Anterior cingulate cortex (tissue), 58 donors: ENCODE data around the gene FTCD.

Experiments
- DNase-seq, 58 donors: peaks; one replicate each; lab custom pipeline; 2025; lab: John Stamatoyannopoulos, UW

Gene FTCD

DNA sequence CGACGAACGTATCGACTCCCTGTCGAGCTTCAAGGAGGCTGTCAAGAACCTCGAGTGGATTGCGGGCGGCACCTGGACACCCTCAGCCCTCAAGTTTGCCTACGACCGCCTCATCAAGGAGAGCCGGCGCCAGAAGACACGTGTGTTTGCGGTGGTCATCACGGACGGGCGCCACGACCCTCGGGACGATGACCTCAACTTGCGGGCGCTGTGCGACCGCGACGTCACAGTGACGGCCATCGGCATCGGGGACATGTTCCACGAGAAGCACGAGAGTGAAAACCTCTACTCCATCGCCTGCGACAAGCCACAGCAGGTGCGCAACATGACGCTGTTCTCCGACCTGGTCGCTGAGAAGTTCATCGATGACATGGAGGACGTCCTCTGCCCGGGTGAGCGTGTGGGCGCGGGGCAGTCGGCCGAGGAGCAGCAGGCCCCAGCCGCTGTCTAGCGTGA is 29.5 kb downstream of the FTCD start:
- DNase-seq = no peak

GRCh38 chr21:46124926-46125845 is 30.2 kb downstream of the FTCD start:
- no peak for DNase-seq

DNA sequence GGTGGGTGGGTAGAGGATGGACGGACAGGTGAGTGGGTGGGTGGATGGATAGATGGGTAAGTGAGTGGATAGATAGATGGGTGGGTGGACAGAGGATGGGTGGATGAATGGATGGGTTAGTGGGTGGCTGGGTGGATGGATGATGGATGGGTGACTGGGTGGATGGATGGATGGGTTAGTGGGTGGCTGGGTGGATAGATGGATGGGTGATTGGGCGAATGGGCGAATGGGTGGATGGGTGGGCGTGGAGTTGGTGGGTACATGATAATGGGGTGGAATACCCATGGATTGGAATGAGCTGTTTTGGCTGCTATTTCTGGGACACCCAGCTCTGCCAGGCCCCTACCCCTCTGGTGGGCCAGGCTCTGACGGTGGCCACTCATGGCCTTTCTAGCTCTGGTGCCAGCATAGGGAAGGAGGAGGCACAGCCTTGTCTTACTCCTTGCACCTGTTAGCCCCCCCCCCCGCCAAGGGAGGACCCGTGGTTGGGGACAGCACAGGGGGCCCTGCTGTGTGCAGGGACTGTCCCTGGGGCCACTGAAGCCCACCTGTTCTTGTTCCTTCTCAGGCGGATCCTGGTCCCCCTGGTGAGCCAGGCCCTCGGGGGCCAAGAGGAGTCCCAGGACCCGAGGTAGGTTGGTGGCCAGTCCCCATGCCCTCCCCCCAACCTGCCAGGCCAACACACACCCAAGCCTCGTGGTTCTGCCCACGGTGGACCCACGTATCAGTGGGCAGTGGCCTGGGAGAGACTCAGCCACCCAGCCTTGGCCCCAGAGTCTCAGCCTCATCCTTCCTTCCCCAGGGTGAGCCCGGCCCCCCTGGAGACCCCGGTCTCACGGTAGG is 31.1 kb downstream of the FTCD start:
- no peak for DNase-seq

- no peak for DNase-seq
Observed at GRCh38 chr21:46122758-46123683, 32.4 kb downstream of the FTCD start.

GRCh38 chr21:46122237-46122671 is 33.1 kb downstream of the FTCD start:
- peak in 2 of 58 donors; percentile 13 to 38 for DNase-seq

DNA sequence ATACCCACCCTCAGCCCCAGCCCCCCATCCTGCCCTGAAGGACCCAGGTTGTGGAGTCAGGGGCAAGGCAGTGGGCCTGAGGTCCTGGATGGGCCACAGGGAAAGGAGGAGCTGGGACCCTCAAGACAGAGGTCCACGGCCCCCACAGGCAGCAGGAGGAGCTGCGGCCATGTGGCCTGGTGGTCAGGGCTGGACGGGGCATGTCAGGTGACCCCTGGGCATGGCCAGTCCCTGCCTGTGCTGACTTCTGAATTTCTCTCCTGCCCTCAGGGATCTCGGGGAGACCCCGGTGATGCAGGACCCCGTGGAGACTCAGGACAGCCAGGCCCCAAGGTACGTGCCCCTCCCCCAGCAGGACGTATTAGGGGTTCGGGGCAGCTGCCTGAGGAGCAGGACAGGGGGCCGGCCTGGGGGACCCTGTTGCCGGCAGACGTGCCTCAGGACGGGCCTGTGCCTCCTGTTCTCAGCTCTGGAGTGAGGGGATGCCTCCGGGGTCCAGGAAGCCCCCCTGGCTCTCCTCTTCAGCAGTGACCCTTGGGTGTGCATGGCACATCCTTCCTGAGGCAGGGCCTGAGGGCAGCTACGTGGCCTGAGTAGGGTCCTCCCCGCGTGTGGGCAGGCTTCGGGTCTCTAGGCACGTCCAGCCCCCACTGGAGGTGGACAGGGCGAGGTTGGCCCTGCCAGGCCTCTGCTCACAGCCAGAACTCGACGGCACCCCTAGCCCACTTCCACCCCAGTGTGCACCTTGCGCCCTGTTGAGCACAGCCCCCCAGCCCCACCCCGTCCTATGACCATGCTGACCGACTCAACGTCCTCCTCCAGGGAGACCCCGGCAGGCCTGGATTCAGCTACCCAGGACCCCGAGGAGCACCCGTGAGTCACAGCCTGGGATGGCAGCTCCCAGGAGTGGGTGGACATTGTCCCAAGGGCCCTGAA is 33.8 kb downstream of the FTCD start:
- no peak for DNase-seq

DNA sequence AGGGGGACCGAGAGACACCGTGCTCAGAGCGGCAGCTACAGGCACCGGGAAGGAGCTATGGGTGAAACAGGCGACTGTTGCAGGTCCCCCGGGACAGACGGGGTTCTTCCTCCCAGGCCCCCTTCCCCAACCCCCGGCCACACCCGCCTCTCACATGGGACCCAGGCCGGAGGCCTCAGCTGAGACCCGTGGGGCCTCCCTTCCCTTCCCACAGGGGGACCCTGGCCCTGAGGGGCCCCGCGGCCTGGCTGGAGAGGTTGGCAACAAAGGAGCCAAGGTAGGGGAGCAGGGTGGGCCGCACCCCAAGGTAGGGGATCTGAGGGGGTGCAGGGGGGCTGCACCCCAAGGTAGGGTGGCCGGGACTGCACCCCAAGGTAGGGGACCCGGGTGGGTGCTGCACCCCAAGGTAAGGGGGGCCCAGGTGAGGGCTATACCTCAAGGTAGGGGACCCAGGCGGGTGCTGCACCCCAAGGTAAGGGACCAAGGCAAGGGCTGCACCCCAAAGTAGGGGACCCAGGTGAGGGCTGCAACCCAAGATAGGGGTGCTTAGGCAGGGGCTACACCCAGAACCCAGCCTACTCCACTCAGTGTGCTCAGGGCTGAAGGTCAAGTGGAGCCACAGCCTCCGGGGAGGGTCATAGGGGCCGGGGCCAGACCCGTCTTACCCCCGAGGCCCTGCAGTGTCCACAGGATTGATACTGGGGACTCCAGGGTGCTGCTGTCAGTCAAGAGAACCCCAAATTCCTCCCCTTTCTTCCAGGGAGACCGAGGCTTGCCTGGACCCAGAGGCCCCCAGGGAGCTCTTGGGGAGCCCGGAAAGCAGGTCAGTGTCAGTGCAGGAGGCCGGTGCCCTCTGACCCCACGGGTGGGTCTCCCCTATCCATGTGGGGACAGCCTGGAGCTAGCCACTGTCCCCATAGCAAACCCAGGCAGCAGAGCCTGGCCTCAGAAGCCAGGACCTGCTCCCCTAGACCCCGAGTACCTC is 34.8 kb downstream of the FTCD start:
- no peak for DNase-seq

GRCh38 chr21:46119637-46120271 is 35.6 kb downstream of the FTCD start:
- no peak for DNase-seq

- no peak for DNase-seq
Observed at GRCh38 chr21:46119144-46119636, 36.2 kb downstream of the FTCD start.

DNA sequence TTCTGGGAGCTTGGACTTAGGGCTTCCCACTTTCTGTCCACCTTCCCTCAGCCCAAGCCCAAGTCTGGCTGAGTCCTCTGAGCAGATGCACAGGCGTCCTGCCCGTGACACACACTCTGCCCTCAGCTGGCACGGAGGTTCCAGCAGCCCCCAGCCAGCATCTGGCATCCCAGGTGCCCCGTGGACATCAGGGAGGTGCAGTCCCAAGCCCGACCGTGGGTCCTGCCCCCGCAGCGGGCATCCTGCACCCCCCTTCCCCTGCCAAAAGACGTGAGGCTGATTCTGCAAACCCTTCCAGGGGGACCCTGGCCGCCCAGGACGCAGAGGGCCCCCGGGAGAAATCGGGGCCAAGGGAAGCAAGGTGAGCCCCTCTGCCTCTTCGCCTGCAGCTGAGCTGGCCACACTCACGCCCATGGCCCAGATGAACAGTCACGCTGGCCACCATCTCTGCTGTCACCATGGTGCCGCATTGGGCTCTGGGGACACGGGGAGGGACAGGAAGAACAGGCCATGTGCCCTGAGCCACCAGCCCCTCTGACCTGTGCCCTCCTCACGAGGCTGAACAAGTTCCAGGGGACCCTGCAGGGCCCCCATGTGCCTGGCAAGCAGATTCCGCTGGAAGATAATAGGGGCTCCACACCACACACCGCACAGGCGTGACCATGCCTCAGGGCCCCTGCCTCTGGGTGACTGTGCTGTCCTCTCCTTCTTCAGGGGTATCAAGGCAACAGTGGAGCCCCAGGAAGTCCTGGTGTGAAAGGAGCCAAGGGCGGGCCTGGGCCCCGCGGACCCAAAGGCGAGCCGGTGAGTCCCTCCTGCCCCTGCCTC is 36.8 kb downstream of the FTCD start:
- DNase-seq = no peak

DNA sequence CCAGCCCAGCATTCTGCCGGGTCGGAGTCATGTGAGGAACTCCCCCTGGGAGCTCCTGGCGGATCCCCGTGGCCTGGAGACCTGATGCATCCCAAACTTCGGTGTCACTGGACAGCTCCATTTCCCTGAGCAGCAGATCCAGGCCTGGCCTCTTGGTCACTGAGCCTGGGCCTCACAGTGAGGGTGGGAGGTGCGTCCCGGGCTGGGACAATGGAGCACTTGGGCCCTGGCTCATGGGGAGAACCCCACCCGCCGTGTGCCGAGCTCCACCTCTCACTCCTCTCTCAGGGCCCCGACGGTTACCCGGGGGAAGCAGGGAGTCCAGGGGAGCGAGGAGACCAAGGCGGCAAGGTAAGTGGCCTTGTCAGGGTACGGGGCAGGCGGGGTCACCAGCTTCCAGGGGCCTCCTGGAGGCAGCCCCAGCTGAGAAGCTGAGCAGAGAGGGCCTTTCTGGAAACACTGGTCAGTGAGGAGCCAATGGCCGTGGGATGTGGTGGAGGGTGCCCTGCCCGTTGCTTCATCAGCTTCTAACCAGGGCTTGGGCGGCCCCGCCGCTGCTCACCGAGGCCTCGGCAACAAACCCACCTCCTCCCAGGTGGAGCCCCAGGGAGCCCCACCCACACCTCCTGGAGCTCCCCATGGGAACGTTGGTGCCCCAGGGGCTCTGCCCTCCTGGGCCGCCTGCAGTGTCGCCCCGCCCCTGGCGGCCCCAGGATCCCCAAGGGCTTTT is 37.6 kb downstream of the FTCD start:
- no peak for DNase-seq

GRCh38 chr21:46116776-46117585 is 38.4 kb downstream of the FTCD start:
- DNase-seq = no peak

- DNase-seq = no peak
Observed at GRCh38 chr21:46116189-46116775, 39.1 kb downstream of the FTCD start.

- DNase-seq = no peak
Observed at GRCh38 chr21:46115441-46116188, 39.8 kb downstream of the FTCD start.
